HCT116 (cell line): ENCODE results near the gene MCM8. TPM values are rescaled to one million over a fixed set of nuclear protein-coding genes. Genes with fewer than 3 reads are reported as not detected.

ENCODE experiments used
- ATAC-seq: fragments of 200-7000 bp; cut with Tn5 transposase; 2 replicates; pipeline ENCODE4 v1.9.1; 2020; ENCODE audit warnings: mild to moderate bottlenecking, moderate library complexity
- BruUV-seq: library from RNA; stranded (reverse); fragments of 400-500 nt; replicated peaks from 2 replicates; lab custom pipeline; 2021; lab: Mats Ljungman, UMichigan
- CTCF ChIA-PET: fragments of 300-600 bp; sonication (Branson Sonifier 250); formaldehyde crosslinking; loops from one replicate; lab custom pipeline; 2021; ENCODE audit warnings: antibody characterized with exemption; lab: Charles Lee
- POLR2A ChIA-PET: fragments of 300-600, 350-600 bp; sonication (Branson Sonifier 250); formaldehyde crosslinking; loops from one replicate; lab custom pipeline; 2021; ENCODE audit warnings: antibody characterized with exemption; lab: Charles Lee
- RAD21 ChIA-PET, 2 experiments: fragments of 300-600 bp; sonication (Branson Sonifier 250); formaldehyde crosslinking; loops; one replicate each; lab custom pipeline; 2023; ENCODE audit warnings: low total read pairs in 2 of 2; ENCODE audit not compliant: uncharacterized antibody in 2 of 2, unreplicated experiment in 2 of 2, low non-redundant PET in 1 of 2; lab: Charles Lee
- DNase-seq: peaks from one replicate; pipeline ENCODE4 v3.0.0-alpha.2; 2010; ENCODE audit warnings: low read depth, low spot score
- H2AFZ ChIP-seq: fragments of 200-600 bp; shearing (Covaris generic), sonication (generic); 2 replicates; pipeline ENCODE4 v1.6.1; 2017; ENCODE audit warnings: low read depth, mixed run types, mixed read lengths, antibody characterized with exemption, low read length; ENCODE audit not compliant: poor library complexity, severe bottlenecking
- H3K27ac ChIP-seq: 2 replicates; pipeline ENCODE4 v1.5.1; 2012; ENCODE audit warnings: low read depth, low read length
- H3K27me3 ChIP-seq: fragments of 200-600 bp; sonication (generic); 2 replicates; pipeline ENCODE4 v1.6.1; 2016; ENCODE audit warnings: mixed run types, low read length, mixed read lengths; ENCODE audit not compliant: insufficient read depth
- H3K36me3 ChIP-seq, 2 experiments: fragments of 200-500 bp in 1 of 2; fragments of 200-600 bp in 1 of 2; sonication (Bioruptor generic) in 1 of 2; sonication (generic) in 1 of 2; 2 replicates each; pipeline versions ENCODE4 v1.5.1 to v1.6.1; 2014 to 2016; ENCODE audit warnings: low read length in 2 of 2, inconsistent platforms in 1 of 2, mixed read lengths in 1 of 2, mixed run types in 1 of 2; ENCODE audit not compliant: insufficient read depth in 2 of 2, control insufficient read depth in 1 of 2
- H3K4me1 ChIP-seq, 2 experiments: fragments of 200-600 bp in 1 of 2; sonication (generic) in 1 of 2; 2 replicates each; pipeline versions ENCODE4 v1.5.1 to v1.6.1; 2012 to 2017; ENCODE audit warnings: low read length in 2 of 2, inconsistent platforms in 1 of 2, mild to moderate bottlenecking in 1 of 2, mixed read lengths in 1 of 2, mixed run types in 1 of 2, moderate library complexity in 1 of 2; ENCODE audit not compliant: insufficient read depth in 2 of 2, control insufficient read depth in 1 of 2
- H3K4me2 ChIP-seq: fragments of 200-600 bp; sonication (generic); 2 replicates; pipeline ENCODE4 v1.6.1; 2017; ENCODE audit warnings: mixed run types, low read length, mixed read lengths
- H3K4me3 ChIP-seq, 2 experiments: fragments of 200-600 bp in 1 of 2; sonication (generic) in 1 of 2; replicated peaks in 1 of 2; 2 replicates each; pipeline ENCODE4 v1.5.1; 2011 to 2016; ENCODE audit warnings: low read length in 2 of 2, control low read depth in 1 of 2, low read depth in 1 of 2, mild to moderate bottlenecking in 1 of 2, mixed read lengths in 1 of 2, mixed run types in 1 of 2
- H3K79me2 ChIP-seq: fragments of 200-600 bp; sonication (generic); 2 replicates; pipeline ENCODE4 v1.6.1; 2017; ENCODE audit warnings: mild to moderate bottlenecking, mixed run types, low read length, moderate library complexity, mixed read lengths; ENCODE audit not compliant: insufficient read depth
- H3K9ac ChIP-seq: fragments of 200-600 bp; sonication (generic); 2 replicates; pipeline ENCODE4 v1.6.1; 2016; ENCODE audit warnings: low read length, mixed read lengths
- H3K9me2 ChIP-seq: fragments of 200-600 bp; sonication (generic), shearing (Covaris generic); 2 replicates; pipeline ENCODE4 v1.6.1; 2017; ENCODE audit warnings: mixed run types, mild to moderate bottlenecking, moderate library complexity; ENCODE audit not compliant: insufficient read depth
- H3K9me3 ChIP-seq, 2 experiments: fragments of 200-500 bp in 1 of 2; fragments of 200-600 bp in 1 of 2; sonication (Bioruptor generic) in 1 of 2; sonication (generic) in 1 of 2; 2 replicates each; pipeline ENCODE4 v1.6.1; 2014 to 2017; ENCODE audit warnings: low read length in 2 of 2, mixed read lengths in 2 of 2, inconsistent platforms in 1 of 2, low read depth in 1 of 2, mild to moderate bottlenecking in 1 of 2, mixed run types in 1 of 2, moderate library complexity in 1 of 2; ENCODE audit not compliant: control insufficient read depth in 1 of 2, insufficient read depth in 1 of 2
- H4K20me1 ChIP-seq: fragments of 200-600 bp; sonication (generic), shearing (Covaris generic); 2 replicates; pipeline ENCODE4 v1.6.1; 2017; ENCODE audit warnings: mixed run types, mild to moderate bottlenecking, moderate library complexity; ENCODE audit not compliant: insufficient read depth
- CBX3 ChIP-seq: IDR thresholded peaks from 2 replicates; pipeline ENCODE4 v1.6.1; 2012; ENCODE audit warnings: low read depth
- EZH2phosphoT487 ChIP-seq: fragments of 200-600 bp; IDR thresholded peaks from 2 replicates; pipeline ENCODE4 v1.6.1; 2018; ENCODE audit warnings: antibody characterized with exemption, borderline replicate concordance
- FOSL1 ChIP-seq: IDR thresholded peaks from 2 replicates; pipeline ENCODE4 v1.6.1; 2012; ENCODE audit warnings: low read depth
- JUND ChIP-seq: IDR thresholded peaks from 2 replicates; pipeline ENCODE4 v1.6.1; 2012
- POLR2A ChIP-seq: IDR thresholded peaks from 2 replicates; pipeline ENCODE4 v1.7.0; 2011; ENCODE audit warnings: borderline replicate concordance; ENCODE audit not compliant: insufficient read depth, insufficient read length; ENCODE audit errors: extremely low read depth
- RAD21 ChIP-seq: IDR thresholded peaks from 2 replicates; pipeline ENCODE4 v1.6.1; 2012; ENCODE audit warnings: low read depth, mild to moderate bottlenecking
- SIN3A ChIP-seq: IDR thresholded peaks from 2 replicates; pipeline ENCODE4 v1.6.1; 2012; ENCODE audit warnings: low read depth
- SP1 ChIP-seq: IDR thresholded peaks from 2 replicates; pipeline ENCODE4 v1.6.1; 2012; ENCODE audit warnings: low read depth
- TCF7L2 ChIP-seq: IDR thresholded peaks from 2 replicates; pipeline ENCODE4 v1.7.0; 2011; ENCODE audit warnings: borderline replicate concordance, inconsistent platforms; ENCODE audit not compliant: insufficient read depth, insufficient read length; ENCODE audit errors: extremely low read depth
- YY1 ChIP-seq: IDR thresholded peaks from 2 replicates; pipeline ENCODE4 v1.6.1; 2011; ENCODE audit warnings: low read length, low read depth, moderate library complexity, mild to moderate bottlenecking; ENCODE audit not compliant: insufficient replicate concordance; ENCODE audit errors: extremely low read depth
- ZNF274 ChIP-seq: fragments of 200-500 bp; sonication (Bioruptor generic); IDR thresholded peaks from 2 replicates; pipeline ENCODE4 v1.6.1; 2014; ENCODE audit warnings: mild to moderate bottlenecking, low read depth, low read length, inconsistent platforms
- intact Hi-C: fragments of 100-400 bp; cut with micrococcal nuclease; formaldehyde crosslinking; loops from 2 replicates; pipeline ENCODE4 v1.10.0; 2022
- total RNA-seq: library from RNA; stranded (reverse); gene quantifications from one replicate; pipeline ENCODE4 v1.2.1, GENCODE V29; 2021; ENCODE audit not compliant: unreplicated experiment
- TF ChIP-seq, protein P1 (sequence below), 3 experiments: fragments of 200-600 bp in 1 of 3; sonication (generic) in 1 of 3; IDR thresholded peaks in 2 of 3; conservative IDR thresholded peaks in 1 of 3; 2 replicates each; pipeline ENCODE4 v1.5.1; 2012 to 2017; ENCODE audit warnings: low read depth in 2 of 3, low read length in 2 of 3, antibody characterized with exemption in 1 of 3, borderline replicate concordance in 1 of 3, control low read depth in 1 of 3, mild to moderate bottlenecking in 1 of 3, mixed read lengths in 1 of 3, mixed run types in 1 of 3, moderate library complexity in 1 of 3; ENCODE audit not compliant: insufficient read depth in 1 of 3
- TF ChIP-seq, protein P2 (sequence below): IDR thresholded peaks from 2 replicates; pipeline ENCODE4 v1.6.1; 2012
- TF ChIP-seq, protein P3 (sequence below): IDR thresholded peaks from 2 replicates; pipeline ENCODE4 v1.6.1; 2012; ENCODE audit warnings: low read depth

The MCM8 gene
- total RNA-seq, 1 experiment from 2014 or later: 21.9 TPM

- ChIA-PET POLR2A (no interaction called here), RAD21 (no interaction called here), CTCF (no interaction called here)
- no peaks in the 10 kb centered on the region for H3K27me3 ChIP-seq
- H3K9ac ChIP-seq: no peak overlapping the region
- H3K9me3 ChIP-seq: no peaks in the 10 kb centered on the region
- peaks cover 11% of the 10 kb centered on the region; the same call in 1 of the 2 replicates for H3K79me2 ChIP-seq
- no TSS peak for BruUV-seq
- no peak overlapping the region for H3K27ac ChIP-seq
- no peak overlapping the region for H2AFZ ChIP-seq
- H3K9me2 ChIP-seq: no peaks in the 10 kb centered on the region
- H3K4me1 ChIP-seq: no peaks in the 10 kb centered on the region
- no peak for ATAC-seq
- no peak for TF ChIP-seq YY1
- no peak for TF ChIP-seq FOSL1
- no peak for TF ChIP-seq SP1
- no peak for TF ChIP-seq POLR2A
- no peak for TF ChIP-seq TCF7L2
- no peak for TF ChIP-seq EZH2phosphoT487
- TF ChIP-seq, protein P1, sequence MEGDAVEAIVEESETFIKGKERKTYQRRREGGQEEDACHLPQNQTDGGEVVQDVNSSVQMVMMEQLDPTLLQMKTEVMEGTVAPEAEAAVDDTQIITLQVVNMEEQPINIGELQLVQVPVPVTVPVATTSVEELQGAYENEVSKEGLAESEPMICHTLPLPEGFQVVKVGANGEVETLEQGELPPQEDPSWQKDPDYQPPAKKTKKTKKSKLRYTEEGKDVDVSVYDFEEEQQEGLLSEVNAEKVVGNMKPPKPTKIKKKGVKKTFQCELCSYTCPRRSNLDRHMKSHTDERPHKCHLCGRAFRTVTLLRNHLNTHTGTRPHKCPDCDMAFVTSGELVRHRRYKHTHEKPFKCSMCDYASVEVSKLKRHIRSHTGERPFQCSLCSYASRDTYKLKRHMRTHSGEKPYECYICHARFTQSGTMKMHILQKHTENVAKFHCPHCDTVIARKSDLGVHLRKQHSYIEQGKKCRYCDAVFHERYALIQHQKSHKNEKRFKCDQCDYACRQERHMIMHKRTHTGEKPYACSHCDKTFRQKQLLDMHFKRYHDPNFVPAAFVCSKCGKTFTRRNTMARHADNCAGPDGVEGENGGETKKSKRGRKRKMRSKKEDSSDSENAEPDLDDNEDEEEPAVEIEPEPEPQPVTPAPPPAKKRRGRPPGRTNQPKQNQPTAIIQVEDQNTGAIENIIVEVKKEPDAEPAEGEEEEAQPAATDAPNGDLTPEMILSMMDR (IDR thresholded peaks at IDR 0.05 in 2 of 3, conservative IDR thresholded peaks at IDR 0.05 in 1 of 3; ENCODE audit: borderline replicate concordance in 1 of 3, insufficient read depth in 1 of 3, low read depth in 2 of 3, low read length in 2 of 3): no peak
- TF ChIP-seq RAD21: no peak
- TF ChIP-seq, protein P2, sequence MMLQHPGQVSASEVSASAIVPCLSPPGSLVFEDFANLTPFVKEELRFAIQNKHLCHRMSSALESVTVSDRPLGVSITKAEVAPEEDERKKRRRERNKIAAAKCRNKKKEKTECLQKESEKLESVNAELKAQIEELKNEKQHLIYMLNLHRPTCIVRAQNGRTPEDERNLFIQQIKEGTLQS: no peak
- no peak for TF ChIP-seq CBX3
- TF ChIP-seq JUND: no peak
- no peak for TF ChIP-seq SIN3A
- no peak for TF ChIP-seq ZNF274
- TF ChIP-seq, protein P3, sequence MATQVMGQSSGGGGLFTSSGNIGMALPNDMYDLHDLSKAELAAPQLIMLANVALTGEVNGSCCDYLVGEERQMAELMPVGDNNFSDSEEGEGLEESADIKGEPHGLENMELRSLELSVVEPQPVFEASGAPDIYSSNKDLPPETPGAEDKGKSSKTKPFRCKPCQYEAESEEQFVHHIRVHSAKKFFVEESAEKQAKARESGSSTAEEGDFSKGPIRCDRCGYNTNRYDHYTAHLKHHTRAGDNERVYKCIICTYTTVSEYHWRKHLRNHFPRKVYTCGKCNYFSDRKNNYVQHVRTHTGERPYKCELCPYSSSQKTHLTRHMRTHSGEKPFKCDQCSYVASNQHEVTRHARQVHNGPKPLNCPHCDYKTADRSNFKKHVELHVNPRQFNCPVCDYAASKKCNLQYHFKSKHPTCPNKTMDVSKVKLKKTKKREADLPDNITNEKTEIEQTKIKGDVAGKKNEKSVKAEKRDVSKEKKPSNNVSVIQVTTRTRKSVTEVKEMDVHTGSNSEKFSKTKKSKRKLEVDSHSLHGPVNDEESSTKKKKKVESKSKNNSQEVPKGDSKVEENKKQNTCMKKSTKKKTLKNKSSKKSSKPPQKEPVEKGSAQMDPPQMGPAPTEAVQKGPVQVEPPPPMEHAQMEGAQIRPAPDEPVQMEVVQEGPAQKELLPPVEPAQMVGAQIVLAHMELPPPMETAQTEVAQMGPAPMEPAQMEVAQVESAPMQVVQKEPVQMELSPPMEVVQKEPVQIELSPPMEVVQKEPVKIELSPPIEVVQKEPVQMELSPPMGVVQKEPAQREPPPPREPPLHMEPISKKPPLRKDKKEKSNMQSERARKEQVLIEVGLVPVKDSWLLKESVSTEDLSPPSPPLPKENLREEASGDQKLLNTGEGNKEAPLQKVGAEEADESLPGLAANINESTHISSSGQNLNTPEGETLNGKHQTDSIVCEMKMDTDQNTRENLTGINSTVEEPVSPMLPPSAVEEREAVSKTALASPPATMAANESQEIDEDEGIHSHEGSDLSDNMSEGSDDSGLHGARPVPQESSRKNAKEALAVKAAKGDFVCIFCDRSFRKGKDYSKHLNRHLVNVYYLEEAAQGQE: no peak
- intact Hi-C loops: no loop called here
- H3K36me3 ChIP-seq: peaks cover 19 to 33% of the 10 kb centered on the region in 2 experiments; a peak in 3 of 4 replicates
- no peak overlapping the region for H3K4me2 ChIP-seq
- H4K20me1 ChIP-seq: peaks cover 5% of the 10 kb centered on the region; the same call in 1 of the 2 replicates
- DNase-seq: no peak
- no peak overlapping the region for H3K4me3 ChIP-seq
Measured at GRCh38 chr20:6036213-6036612, 85.8 kb downstream of the MCM8 start.
